ELF-1 (cell line): ENCODE measurements around the gene IKBKG.
"Not testable (repeated sequence)": the region's sequence is repeated elsewhere in the genome, so short reads cannot be mapped to it uniquely, and the experiment has no call there.

Source experiments
- DNase-seq: peaks from one replicate; pipeline ENCODE4 v3.0.0-alpha.2; 2016; ENCODE audit warnings: low read depth, low spot score

IKBKG gene

DNA sequence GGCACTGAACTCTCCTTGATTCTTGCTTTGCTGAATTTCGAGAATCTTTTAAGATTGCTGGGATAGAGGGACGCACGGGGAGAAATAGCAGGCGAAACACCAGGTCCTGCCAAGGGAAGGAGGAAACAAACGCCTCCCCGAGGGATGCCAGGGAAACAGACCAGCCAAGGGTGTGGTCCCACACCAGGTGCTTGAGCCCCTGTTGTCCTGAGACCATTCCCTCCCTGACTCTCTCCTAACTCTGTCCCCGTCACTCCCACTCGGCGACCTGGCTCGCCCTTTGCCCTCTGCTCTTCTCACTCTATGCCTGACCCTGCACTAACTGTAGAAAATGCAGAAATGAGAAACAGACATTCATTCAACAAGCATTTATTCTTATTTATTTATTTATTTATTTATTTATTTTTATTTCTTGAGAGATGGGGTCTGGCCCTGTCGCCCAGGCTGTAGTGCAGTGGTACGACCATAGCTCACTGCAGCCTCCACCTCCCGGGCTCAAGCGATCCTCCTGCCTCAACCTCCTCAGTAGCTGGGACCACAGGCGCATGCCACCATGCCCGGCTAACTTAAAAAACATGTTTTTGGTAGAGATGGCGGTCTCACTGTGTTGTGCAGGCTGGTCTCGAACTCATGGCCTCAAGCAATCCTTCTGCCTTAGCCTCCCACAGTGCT is 55.5 kb downstream of the IKBKG start:
- DNase-seq, result no peak

DNA sequence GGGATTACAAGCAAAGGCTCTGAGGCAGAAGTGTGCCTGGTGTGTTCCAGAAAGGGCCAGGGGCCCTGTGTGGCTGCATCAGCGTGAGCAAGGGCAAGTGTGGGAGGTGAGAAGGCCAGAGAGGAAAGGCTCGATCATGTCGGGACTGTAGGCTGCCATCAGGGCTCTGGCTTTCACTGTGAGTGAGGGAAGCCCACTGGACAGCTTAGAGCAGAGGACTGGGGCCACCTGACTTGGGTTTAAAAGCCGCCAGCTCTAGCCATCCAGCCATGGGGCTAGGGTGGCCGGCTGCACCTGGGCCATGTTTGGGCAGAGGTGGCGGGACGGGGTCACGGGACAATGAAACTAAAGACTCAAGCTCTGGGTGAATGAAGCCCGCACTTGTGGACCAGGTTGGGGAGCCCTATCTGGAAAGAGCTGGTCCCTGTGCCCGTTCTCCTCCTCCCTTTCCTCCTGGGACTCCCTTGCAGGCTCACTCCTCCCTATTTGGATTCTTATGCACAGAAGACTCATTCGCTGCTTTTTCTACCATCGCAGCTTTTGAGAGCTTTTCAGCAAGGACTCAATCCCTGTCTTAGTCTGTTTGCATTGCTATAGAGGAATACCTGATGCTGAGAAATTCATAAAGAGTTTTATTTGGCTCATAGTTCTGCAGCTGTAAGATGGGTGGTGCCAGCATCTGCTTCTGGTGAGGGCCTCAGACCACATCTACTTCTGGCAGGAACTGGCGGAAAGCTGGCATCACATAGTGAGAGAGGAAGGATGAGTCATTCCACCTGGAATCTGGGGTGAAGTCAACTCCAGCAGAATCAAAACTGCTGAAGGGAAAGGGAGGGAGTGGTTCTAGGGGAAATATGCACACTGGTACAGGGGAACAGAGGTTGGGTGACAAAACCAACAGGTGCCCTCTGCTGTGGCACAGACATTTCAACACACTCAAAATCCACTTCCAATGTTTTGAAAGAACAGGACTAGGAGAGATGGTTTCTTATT is 56.3 kb downstream of the IKBKG start:
- no peak for DNase-seq

DNA sequence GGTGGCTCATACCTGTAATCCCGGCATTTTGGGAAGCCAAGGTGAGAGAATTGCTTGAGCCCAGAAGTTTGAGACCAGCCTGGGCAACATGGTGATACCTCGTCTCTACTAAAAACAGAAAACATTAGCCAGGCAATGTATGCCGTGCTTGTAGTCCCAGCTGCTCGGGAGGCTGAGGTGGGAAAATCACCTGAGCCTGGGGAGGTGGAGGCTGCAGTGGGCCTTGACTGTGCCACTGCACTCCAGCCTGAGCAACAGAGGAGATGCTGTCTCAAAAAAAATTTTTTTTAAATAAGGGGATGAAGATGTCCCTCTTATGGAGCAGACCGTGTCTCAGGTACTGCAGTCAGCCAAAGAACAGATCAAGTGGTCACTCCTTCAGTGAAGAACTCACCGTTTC is 58.1 kb downstream of the IKBKG start:
- no peak for DNase-seq

DNA sequence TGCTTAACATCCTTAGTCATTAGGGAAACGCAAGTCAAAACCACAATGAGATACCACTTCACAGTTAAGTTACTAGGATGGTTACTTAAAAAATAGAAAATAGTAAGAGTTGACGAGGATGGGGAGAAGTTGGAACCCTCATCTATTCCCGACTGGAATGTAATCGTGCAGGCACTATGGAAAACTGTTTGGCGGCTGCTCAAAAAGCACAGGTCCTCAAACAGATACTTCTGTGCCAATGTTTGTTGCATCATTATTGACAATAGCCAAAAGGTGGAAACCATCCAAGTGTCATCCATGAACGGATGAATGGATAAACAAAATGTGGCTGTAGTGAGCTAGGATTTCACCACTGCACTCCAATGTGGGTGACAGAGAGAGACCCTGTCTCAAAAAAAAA is 60.0 kb downstream of the IKBKG start:
- DNase-seq, result no peak

DNA sequence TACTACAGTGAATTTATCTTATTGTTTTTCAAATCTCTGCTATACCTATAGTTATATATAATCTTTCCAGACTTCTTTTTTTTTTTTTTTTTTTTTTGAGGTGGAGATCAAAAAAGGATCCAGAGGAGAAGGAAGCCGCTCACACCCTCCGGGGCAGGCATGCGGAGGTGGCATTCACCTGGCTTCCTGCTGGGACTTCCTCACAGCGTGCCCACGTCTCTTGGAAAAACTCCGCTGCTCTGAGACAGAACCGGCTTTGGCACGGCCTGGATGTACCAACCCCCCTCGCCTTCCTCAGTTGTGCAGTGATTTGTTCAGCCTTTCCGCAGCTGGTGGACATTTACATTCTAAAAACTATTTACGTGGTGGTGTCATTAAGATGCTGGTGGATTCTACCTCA is 60.6 kb downstream of the IKBKG start:
- DNase-seq, result not testable (repeated sequence)

DNA sequence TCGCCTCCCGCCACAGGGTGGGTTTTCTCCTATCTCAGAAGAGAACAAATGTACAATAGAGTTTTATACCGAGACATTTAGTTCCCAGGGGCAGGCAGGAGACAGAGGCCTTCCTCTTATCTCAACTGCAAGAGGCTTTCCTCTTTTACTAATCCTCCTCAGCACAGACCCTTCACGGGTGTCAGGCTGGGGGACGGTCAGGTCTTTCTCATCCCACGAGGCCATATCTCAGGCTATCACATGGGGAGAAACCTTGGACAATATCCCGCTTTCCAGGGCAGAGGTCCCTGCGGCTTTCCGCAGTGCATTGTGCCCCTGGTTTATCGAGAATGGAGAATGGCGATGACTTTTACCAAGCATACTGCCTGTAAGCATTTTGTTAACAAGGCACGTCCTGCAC is 61.4 kb downstream of the IKBKG start:
- not testable (repeated sequence) for DNase-seq

DNA sequence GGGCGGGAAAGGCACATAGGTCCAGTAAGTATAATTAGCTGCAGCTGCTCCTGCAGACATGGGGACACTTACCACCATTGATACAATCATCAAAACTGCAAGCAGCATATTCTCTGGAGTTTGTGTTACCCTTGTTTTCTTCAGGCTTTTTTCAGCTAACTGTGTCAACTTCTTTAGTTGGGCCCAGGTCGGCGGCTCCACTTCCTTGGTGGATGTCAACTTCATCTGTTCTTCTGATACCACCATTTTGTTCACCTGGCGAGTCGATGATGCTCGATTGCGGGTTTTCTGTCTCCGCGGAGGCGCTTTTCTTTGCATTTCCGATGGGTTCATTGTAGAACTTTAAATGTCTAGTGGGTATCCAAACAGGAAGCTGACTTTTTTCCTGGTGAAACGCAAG is 63.7 kb downstream of the IKBKG start:
- not testable (repeated sequence) for DNase-seq

DNA sequence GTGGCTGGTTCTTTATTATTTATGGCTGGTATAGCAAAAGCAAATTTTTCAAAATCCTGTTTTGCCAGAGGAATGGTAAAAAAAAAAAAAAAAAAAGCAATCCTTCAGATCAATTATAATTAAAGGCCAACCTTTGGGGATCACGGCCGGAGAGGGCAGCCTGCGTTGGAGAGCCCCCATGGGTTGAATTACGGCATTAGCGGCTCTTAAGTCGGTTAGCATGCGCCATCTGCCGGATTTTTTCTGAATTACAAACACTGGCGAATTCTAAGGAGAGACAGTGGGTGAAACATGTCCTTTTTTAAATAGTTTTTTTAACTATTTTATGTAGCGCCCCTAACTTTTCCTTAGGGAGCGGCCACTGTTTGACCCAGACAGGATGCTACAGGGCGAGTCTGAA is 66.2 kb downstream of the IKBKG start:
- DNase-seq, result not testable (repeated sequence)
